Measurements from ENCODE around the gene NDUFS4.
"Not testable (repeated sequence)": the region's sequence is repeated elsewhere in the genome, so short reads cannot be mapped to it uniquely, and the experiment has no call there.

Gene NDUFS4

DNA sequence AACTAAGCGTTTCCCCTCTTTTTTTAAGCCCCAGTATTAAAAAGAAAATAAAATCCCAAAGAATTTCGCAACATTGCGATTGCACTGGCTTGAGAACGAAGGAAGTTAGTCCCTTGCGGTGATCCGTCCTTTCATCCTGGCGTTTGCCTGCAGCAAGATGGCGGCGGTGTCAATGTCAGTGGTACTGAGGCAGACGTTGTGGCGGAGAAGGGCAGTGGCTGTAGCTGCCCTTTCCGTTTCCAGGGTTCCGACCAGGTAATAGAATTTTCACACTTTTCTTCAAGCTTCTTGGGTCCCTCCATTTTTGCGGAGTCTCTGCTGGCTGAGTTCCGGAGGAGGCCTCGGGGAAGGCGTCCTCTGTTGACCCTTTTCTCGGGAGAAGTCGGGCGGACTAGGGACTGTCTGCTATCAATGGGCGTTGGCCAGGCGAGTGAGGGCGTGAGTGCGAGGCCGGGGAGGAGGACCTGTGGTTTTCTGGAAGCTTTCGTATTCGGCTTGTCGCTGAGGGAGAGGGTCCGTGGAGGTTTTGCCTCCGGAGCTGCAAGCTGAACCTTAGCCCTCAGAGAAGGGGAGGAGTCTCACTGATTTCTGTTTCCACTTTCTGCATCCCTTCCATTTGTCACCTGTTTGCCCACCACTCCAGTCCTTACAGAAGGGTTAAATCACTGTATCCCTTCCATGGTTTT, at the start of gene NDUFS4:
NDUFS4 (plus strand) TSS at position 134 of the 686 bp plus-strand sequence; CDS start at position 158, 24 bp downstream.
- peak; percentile 91 for DNase-seq (ENCODE audit: low read depth)

DNA sequence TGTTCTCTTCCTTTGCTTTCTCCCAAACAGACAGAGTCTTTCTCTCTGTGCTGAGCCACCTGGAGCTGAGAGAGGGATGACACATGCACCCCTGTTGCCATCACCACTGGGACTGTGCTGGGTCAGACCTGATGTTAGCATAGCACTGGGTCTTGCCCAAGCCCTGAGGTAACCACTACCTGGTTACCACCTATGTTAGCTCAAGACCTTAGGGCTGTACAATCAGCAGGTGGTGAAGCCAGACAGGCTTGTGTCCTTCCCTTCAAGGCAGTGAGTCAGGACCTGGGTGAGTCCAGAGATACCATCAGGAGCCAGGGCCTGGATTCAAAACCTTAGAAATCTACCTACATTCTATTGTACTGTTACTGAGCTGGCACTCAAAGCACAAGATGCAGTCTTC, 47.9 kb upstream of the NDUFS4 start:
- no peak for DNase-seq (ENCODE audit: low read depth)

DNA sequence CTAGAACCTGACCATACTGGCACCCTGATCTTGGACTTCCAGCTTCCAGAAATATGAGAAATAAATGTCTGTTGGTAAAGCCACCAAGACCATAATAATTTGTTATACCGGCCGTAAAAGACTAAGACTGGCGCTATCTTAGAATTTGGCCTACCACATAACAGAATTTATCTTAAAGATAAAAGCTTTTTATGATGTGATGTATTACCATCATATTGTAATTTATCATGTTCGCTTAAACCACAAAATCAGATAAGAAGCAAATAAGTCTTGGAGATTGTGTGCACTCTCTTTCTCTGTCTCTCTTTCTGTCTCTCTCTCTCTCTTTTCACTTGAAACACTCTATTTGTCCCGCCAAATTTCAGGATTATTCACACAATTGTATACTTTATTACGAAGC, 44.5 kb upstream of the NDUFS4 start:
- DNase-seq (ENCODE audit: low read depth), result no peak

DNA sequence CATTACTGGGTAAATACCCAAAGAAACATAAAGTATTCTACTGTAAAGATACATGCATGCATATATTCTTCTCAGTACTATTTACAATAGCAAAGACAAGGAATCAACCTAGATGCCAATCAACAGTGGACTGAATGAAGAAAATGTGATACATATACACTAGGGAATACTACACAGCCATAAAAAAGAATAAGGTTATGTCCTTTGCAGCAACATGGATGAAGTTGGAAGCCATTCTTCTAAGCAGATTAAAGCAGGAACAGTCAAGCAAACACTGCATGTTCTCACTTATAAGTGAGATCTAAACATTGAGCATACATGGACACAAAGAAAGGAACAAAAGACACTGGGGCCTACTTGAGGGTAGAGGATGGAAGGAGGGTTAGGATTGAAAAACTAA, 39.6 kb upstream of the NDUFS4 start:
- DNase-seq (ENCODE audit: low read depth), result no peak

DNA sequence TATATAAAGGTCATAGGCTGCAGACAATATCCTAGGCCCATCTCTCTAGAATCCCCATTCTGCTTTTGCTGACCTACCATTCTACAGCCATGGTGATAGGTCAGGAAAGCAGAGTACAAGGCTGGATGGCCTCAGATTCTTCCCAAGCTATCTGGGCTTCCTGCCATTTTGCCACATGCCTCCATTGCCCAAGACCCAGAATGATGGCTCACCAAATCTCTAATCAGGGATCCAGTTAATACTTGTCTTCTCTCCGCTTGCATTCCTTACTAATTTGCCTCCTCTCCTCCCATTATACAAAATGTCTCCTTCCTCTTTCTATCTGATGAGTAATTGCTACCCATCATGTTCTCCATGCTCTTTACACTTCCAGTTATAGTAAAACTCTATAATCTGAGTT, 22.7 kb upstream of the NDUFS4 start:
- no peak for DNase-seq (ENCODE audit: low read depth)

DNA sequence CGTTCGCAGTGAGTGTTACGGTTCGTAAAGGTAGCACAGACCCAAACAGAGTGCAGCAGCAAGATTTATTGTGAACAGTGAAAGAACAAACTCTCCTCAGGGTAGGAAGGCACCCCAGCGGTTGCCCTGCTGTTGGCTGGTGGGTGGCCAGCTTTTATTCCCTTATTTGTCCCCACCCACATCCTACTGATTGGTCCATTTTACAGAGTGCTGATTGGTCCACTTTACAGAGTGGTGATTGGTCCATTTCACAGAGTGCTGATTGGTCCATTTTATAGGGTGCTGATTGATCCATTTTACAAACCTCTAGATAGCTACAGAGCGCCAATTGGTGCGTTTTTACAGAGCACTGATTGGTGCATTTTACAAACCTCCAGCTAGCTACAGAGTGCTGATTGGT, 19.7 kb upstream of the NDUFS4 start:
- not testable (repeated sequence) for DNase-seq (ENCODE audit: low read depth)

DNA sequence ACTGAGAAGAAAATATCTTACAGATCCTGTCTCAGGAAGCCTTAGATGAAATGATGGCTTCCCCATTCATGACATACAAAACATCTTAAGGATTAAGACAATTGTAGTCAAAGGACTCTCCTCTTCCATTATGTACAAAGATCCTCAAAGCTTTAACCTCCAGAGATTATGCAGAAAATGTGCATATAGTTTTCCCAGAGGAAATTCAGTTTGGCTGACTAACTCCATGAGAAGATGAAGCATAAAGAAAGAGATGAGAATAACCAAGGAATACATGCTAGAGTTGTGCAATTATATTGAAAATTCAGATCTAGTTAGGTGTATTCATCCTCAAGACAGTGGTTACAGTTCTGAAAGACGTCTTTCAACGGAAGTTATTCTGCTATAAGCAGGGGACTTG, 18.6 kb upstream of the NDUFS4 start:
- DNase-seq (ENCODE audit: low read depth), result no peak

DNA sequence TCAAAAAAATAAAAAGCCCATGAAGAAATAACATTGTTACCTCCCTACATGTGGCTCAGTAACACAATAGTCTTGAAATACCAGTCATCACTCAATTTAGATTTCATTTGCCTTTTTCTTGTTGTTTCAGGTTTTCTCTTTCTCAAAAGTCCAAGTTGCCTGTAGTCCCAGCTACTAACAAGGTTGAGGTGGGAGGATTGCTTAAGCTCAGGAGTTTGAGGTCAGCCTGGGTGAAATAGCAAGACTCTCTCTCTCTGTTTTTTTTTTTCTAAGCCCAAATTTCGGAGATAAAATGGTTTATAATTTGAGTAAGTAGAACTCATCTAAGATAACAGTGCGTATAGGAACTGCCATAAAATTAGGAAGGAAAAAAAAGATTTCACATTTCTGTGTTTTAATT, 17.5 kb upstream of the NDUFS4 start:
- peak; percentile 24 for DNase-seq (ENCODE audit: low read depth)

DNA sequence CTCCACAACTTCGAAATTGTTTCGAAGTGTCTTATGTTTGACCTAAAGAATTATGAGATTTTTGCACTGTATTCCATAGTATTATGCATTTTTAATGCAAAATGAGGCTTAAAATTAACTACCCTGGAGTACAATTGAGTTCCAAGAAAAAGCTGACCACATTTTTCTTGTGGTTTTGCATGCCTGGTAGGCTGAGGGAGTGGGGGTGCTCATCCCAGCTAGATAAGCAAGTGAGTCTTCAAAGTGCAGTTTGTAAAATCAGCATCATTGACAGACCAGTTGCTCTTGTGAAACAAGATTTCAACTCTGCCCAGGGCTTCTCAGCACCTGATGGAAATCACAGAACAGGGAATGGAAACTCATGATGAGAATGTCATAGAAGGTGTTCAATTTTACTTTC, 17.0 kb upstream of the NDUFS4 start:
- peak; percentile 85 for DNase-seq (ENCODE audit: low read depth)

DNA sequence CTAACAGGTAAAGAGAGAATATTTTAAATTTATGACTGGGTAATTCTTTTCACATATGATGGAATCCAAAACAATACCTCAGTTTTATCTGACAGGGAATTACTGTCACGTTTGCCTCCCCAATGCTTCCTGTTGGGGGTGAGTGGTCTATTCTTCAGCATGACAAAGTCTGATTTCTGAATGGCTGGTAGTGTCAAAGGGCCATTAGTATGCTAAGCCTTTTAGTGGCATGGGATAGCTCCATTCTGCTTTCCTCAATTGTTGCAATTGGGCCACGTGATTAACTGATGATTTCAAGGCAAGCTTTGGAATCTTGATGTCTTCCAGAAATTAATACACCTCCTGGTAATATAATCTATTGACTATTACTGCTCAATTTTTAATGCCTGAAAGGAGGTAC, 14.7 kb upstream of the NDUFS4 start:
- no peak for DNase-seq (ENCODE audit: low read depth)

DNA sequence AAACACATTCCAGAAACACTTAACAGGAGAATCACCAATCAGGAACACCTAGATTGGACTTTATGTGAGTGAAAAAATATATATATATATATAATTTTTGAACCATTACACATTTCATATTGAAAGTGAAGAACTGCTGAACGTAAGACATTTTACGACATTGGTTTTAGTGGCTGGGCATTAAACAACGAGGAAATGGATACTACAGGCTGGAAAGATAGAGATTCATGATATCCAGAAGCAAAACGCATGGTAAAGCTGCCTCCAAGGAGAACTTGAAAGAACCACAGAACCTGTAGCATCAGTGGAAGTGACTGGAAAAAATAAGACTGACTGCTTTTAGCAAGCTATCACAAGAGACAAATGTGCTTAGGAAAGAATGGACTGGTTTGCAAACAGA, 13.2 kb upstream of the NDUFS4 start:
- DNase-seq (ENCODE audit: low read depth), result no peak

DNA sequence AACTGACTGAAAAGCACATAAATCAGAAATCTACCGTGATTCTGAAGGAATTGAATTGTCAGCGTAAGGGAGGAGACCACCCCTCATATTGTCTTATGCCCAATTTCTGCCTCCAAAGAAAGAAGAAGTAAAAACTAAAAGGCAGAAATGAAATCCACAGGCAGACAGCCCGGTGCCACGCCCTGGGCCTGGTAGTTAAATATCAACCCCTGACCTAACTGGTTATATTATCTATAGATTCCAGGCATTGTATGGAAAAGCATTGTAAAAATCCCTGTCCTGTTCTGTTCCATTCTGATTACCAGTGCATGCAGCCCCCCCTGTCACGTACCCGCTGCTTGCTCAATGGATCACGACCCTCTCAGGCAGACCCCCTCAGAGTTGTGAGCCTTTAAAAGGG, 11.9 kb upstream of the NDUFS4 start:
- not testable (repeated sequence) for DNase-seq (ENCODE audit: low read depth)

DNA sequence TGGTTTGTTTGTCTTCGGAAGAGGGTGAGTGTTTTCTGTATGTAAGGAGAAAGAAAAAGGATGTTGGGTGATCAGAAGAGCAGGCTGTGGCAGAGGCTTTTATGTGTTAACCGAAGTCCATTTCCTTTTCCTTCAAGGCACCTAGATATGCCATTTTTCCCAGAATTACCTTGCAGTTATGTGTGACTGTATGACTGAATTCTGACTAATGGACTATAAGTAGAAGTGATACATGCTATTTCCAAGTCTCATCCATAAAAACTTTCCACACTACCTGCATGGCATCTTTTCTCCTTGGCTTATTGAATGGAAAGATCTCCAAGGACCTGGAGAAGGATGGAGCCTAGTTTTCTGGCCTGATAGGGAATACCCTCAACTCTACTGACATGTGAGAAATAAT, 10.6 kb upstream of the NDUFS4 start:
- no peak for DNase-seq (ENCODE audit: low read depth)

DNA sequence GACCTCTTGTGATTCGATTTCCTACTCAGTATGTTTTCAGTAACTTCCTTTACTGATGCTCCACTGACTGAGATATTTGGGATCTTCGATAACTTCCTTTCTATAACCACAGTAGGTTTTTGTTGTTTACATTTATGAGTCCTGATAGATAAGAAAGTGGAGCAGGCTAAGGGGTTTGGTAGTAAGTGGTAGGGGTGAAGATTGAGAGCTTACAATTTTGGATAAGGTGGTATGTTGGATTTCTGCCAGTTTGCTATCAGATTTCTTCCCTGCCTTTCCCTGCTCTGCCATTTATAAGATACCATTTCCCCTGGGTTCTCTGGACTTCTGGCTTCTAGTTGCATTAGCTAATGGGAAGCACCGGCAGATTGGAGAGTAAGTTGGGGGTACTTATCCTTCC, 7.9 kb upstream of the NDUFS4 start:
- DNase-seq (ENCODE audit: low read depth), result peak; percentile 11

DNA sequence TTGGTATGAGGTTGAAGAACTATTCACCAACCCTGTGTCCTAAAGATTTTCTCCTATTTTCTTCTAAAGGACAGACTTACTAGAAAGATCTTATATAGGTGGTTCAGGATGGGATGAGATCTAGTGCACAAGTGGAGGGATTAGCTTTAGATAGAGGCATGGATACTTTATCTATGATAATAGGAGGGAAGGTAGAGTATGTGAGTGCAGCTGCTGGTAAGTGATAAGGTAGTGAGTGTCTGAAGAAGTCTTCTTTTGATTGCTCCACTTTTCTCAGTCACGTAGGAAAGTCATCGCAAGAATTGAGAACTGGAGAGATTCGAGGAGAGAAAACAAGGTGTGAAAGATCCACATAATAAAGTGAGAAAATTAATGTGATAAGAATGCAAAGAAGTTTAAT, 6.0 kb upstream of the NDUFS4 start:
- peak; percentile 33 for DNase-seq (ENCODE audit: low read depth)

DNA sequence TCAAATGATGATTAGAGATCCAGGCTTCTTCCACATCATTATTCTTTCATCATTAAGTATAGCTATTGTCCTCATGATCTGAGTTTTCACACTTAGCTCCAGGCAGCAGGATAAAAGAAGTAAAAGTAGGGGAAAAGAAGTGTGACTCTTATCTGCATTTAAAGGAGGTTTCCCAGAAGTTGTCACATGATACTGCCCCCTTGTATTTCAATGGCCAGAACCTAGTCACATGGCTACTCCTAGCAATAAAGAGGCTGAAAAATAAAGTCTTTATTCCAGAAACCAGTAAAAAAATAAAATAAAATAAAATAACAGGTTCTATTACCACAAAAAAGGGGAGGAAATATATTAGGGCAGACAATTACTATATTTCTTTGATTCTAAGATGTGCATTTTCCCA, 5.3 kb upstream of the NDUFS4 start:
- DNase-seq (ENCODE audit: low read depth), result no peak

DNA sequence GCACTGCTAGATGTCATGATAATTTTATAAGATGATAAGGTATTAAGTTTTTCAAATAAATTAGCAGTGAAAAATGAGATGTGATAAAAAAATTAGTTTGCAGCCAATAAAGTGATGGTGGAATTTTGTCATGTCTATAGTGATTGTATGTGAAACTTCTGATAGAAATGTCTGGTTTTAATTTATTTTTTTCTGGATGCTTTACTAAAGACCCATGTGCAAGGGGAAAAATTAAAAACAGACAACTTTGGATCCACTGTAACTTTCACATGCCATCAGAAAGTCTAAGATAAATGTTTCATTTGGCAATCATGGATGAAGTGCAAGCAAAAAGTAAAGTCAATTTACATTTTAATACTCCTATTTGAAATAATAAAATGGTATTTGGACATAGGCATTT, 4.4 kb upstream of the NDUFS4 start:
- DNase-seq (ENCODE audit: low read depth), result no peak

DNA sequence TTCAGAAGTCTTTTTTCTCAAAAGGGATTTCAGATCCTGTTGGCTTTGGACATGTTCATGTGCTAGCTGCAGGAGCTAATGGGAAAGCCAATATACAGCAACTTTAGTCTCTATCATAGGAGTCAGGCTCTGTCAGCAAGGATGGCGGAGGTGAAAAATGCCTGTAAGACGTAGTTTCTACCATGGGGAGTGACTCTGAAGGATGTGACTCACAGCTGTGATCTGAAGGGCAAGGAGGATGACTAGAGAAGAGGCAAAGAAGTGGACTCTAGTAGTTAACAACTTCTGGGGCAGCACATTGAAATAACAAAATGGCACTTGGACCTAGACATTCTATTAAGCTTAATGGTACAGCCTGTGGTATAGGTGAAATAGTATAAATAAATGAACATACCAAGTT, 3.1 kb upstream of the NDUFS4 start:
- DNase-seq (ENCODE audit: low read depth), result no peak

DNA sequence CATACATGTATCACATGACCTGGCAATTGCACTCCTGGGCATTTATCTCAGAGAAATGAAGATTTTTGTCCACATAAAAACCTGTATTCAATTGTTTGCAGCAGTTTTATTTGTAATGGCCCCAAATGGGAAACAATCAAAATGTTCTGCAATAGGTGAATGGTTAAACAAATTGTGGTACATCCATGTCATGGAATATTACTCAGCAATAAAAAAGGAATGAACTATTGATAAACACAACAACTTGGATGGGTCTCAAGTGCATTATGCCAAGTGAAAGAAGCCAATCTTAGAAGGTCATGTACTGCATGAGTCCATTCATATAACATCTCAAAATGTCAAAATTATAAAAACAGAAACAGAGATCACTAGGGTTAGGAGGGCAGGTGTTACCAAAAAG, 1.5 kb upstream of the NDUFS4 start:
- DNase-seq (ENCODE audit: low read depth), result no peak

DNA sequence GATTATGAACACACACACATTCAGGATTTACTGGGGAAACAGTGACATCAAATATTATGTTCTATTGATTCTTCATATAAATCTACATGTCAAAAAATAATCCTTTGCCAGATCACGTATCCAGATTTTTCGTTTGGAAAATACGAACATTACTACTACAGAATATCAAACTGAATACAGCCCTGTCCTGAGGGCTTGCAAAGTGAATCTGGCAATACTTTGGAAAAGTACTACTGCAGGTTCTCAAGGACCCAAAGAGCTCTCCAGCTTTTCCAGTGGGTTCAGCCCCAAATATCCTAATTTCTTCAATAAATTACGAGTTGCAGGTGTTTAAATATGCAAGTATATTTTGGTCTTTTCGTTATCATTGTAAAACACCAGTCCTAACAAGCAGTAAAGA, 411 bp upstream of the NDUFS4 start:
- no peak for DNase-seq (ENCODE audit: low read depth)

DNA sequence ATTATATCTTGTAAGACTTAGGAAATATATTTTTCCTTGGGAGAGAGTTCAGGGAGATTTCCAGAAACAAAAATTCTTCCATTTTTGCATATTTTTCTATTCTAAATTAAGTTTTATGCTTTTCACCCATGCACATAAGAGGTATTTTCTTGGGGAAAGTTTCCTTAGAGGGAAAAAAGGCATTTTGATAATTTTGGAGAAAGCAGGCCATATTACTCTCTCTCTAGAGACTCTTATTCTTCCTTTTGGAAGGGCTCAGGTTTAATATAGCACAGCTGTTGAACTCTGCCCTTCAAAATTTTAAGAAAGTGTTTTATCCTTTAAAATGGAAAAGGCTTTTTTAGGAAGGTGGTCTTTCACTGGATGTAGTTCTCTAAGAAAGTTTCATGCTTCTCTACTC, 8.0 kb downstream of the NDUFS4 start:
- DNase-seq (ENCODE audit: low read depth), result no peak

DNA sequence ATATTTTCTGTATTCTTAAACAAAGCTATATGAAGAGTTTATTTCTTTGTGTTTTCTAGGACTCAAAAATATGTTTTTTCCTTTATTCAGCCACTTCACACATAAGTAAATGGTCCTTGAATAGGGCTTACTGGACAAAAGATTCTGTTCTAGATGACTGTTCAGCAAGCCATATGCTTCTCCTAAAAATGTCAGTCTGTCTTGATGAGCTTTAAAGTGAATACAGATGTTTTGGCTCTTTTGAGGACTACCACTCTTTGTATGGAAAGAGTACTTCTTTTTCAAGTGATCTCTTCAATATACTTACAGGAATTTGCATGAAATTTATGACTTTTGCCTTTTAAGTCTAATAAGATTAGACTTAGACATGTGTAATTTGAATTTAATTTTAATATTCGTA, 8.4 kb downstream of the NDUFS4 start:
- no peak for DNase-seq (ENCODE audit: low read depth)

DNA sequence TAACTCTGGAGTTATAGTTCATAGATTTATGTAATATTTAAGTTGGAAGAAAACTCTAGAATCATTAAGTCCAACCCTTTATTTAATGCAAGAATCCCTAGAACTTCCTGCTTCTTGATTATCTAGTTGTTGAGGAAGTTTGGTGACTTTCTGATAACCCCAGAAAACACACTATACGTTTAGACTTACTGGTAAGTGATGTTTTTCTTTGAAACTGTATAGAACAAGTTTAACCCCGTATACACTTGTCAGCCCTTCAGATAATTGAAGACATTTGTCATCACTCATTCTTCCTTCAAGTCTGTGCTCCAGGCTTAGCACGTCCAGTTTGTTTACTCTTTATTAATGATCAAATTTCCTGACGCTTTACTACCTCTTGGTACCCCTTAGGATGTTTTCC, 9.0 kb downstream of the NDUFS4 start:
- DNase-seq (ENCODE audit: low read depth), result peak; percentile 43

DNA sequence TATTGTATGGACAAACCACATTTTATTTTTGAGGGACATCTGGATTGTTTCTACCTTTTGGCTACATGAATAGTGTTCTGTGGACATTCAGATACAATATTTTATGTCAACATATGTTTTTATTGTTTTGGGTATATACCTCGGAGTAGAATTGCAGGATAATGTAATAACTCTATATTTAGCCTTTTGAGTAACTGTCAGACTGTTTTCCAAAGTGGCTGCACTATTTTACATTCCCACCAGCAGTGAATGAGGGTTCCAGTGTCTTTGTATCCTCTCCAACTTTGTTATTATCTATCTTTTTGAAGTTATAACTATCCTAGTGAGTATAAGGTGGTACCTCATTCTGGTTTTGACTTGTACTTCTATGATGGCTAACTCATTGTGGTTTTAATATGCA, 11.0 kb downstream of the NDUFS4 start:
- DNase-seq (ENCODE audit: low read depth), result no peak

DNA sequence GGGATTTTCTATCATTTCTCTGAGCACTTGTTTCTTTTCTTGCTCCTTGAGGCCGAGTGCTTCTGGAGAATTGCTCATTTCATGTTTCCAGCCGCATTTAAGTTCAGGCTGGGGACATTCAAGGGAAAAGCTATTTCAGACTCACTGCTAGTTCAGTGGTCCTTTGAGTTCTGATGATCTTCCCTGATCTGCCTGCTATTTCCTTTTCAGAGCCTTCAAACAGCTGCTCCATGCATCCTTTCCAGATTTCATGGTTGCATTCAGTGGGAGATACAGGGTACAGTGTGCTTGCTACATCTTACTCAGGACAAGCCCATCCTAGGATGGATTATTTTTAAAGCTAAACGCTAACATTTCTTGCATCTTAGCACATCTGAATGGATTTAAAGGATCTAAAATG, 14.7 kb downstream of the NDUFS4 start:
- DNase-seq (ENCODE audit: low read depth), result no peak

Data from CMK (cell line).